ENCODE data around the gene N4BP2.

Gene N4BP2

GRCh38 chr4:40160258-40160657 is 103.6 kb downstream of the N4BP2 start:
- DNase-seq, result no peak

GRCh38 chr4:40164459-40164858 is 107.8 kb downstream of the N4BP2 start:
- DNase-seq, result no peak

- DNase-seq, result no peak
These were observed 109.3 kb downstream of the N4BP2 start for GRCh38 chr4:40165916-40166315.

- no peak for DNase-seq
These were observed 111.4 kb downstream of the N4BP2 start for GRCh38 chr4:40168070-40168469.

GRCh38 chr4:40170588-40170987 is 113.9 kb downstream of the N4BP2 start:
- DNase-seq, result no peak

GRCh38 chr4:40173470-40173875 is 116.8 kb downstream of the N4BP2 start:
- DNase-seq, result no peak

GRCh38 chr4:40176602-40177001 is 120.0 kb downstream of the N4BP2 start:
- DNase-seq, result no peak

- DNase-seq, result no peak
These were observed 120.9 kb downstream of the N4BP2 start for GRCh38 chr4:40177591-40177990.

- DNase-seq, result no peak
These were observed 122.0 kb downstream of the N4BP2 start for GRCh38 chr4:40178672-40179071.

- DNase-seq, result no peak
These were observed 122.7 kb downstream of the N4BP2 start for GRCh38 chr4:40179360-40179759.

- no peak for DNase-seq
These were observed 123.7 kb downstream of the N4BP2 start for GRCh38 chr4:40180356-40180755.

GRCh38 chr4:40182001-40182400 is 125.4 kb downstream of the N4BP2 start:
- no peak for DNase-seq

GRCh38 chr4:40182954-40183353 is 126.3 kb downstream of the N4BP2 start:
- no peak for DNase-seq

- no peak for DNase-seq
These were observed 127.2 kb downstream of the N4BP2 start for GRCh38 chr4:40183615-40184411.

- DNase-seq, result no peak
These were observed 129.4 kb downstream of the N4BP2 start for GRCh38 chr4:40185830-40186664.

GRCh38 chr4:40186665-40187014 is 130.0 kb downstream of the N4BP2 start:
- no peak for DNase-seq

- no peak for DNase-seq
These were observed 130.8 kb downstream of the N4BP2 start for GRCh38 chr4:40187386-40187906.

GRCh38 chr4:40190019-40190418 is 133.4 kb downstream of the N4BP2 start:
- no peak for DNase-seq

- no peak for DNase-seq
These were observed 133.8 kb downstream of the N4BP2 start for GRCh38 chr4:40190465-40190864.

GRCh38 chr4:40190880-40191815 is 134.5 kb downstream of the N4BP2 start:
- DNase-seq, result no peak

GRCh38 chr4:40192114-40193015 is 135.7 kb downstream of the N4BP2 start:
- no peak for DNase-seq
